SK-N-DZ (cell line): ENCODE data around the gene PLCB4.

Experiments used
- DNase-seq: peaks from one replicate; pipeline ENCODE4 v3.0.0-alpha.2; 2015; ENCODE audit warnings: low spot score

PLCB4 gene

DNA sequence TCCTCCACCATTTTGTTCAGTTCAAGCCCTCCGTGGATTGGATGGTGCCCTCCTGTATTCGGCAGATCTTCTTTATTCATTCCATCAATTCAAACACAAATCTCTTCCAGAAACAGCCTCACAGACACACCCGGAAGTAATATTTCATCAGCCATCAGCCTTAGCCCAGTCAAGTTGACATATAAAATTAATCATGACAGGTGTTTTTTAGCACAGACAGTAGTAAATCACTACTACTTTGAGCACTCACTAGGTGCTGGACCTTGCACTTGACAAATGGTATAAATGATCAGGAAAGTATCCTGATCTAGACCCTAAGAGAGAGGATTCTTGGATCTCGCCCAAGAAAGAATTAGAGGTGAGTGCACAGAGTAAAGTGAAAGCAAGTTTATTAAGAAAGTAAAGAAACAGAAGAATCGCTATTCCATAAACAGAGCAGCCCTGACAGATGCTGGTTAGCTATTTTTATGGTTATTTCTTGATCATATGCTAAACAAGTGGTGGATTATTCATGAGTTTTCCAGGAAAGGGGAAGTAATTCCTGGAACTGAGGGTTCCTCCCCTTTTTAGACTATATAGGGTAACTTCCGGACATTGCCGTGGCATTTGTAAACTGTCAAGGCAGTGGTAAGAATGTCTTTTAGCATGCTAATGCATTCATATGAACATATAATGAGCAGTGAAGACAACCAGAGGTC is 250.9 kb downstream of the PLCB4 start:
- DNase-seq = no peak

DNA sequence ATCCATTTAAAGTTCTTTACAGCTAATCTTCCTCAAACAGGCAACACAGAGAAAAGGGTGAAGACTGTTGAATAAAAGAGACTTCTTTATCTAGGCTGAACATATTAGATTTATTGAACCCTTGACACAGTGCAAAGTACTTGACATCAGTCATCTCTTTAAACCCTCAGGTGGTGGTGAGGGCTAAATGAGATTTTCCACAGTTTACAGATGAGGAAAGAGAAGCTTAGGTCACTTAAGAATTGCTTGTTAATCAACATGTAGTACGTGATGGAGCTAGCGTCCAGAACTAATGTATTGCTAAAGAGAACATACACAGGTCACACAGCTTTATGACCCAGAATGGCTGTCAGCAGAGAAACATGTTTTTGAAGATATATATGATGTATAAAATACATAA is 252.1 kb downstream of the PLCB4 start:
- no peak for DNase-seq

DNA sequence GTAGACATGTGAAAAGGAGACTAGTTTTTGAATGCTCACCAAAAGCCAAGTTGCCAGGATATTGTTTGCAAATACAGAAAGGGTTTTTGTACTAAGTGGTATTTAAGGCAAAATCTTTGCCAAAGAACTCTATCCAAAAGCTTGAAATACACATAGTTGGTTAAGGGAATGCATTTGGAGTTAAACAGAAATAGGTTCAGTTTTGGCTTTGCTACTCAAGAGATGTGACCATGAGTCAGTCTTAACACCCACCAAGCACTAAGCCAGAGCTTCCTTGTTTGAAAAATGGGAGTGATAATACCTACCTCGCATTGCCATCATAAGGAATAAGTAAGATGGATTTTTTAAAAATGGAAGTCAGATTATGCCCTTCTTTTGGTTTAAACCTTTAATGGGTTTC is 253.8 kb downstream of the PLCB4 start:
- no peak for DNase-seq

DNA sequence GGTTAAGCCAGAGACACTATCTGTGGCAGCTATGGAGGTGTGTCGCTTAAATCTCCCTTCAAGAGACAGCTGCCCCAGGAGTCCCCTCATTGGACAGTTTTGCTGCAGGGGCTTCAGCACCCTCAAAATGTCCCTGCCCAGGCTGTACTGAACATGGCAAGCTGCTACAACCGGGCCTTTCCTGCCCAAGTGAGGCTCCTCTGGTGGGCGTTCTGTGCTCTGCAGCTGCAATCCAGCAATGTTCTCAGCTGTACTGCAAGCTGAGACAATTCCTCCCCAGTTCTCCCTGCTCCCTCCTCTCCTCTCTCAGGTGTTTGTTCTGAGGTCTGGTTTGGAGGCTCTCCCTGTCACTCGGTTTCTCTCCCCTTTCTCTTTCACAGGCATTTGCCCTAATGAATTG is 254.7 kb downstream of the PLCB4 start:
- DNase-seq = no peak

DNA sequence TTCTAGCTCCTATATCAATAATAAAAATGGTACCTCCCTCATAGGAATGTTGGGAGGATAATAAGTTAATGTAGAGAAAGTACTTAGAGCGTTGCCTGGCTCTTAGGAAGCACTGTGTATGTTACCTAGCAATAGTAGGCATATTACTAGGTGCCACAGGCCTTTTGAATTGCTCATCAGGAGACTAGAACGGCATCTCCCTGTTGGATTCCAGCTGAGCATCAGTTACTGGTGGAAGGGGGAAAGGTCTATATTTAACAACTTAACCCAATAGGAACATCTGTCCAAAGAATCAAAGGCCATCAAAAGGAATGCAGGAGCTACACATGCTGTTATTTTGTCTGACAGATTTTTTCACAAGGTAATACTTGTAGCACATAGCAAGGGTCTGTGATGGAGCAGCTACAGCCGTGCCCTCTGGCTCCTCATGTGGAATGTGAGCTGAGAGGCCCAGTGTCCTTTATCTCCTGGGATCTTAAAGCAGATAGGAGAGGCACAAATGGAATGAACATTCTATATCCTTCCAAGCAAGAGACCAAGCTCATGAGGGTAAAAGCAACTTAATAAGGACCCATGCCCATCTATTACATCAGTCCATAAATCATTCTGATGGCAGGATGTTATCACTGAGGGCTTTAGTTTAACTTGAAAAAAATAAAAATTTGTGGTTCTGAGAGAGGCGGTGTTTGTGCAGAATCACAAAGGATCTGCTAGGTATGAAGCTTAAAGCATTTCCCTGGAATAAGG is 260.6 kb downstream of the PLCB4 start:
- DNase-seq = peak; percentile 31

DNA sequence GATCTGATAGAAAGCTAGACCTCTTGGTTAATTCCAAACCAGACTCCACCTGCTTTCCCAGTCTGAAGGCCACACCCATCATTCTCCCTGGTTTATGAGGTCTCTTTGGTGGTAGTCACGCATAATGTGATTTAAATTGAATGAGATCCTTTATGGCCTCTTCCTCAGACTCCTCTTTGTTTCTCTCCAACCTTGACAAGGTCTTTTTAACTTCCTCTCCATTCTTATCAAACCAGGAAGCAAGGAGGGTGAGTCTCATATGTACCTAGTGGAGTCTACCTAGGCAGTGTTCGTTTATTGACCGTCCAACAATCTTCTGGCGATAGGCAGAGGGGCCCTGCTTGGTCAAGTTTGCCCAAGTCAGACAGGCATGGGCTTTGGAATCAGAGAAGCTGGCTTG is 261.3 kb downstream of the PLCB4 start:
- no peak for DNase-seq

DNA sequence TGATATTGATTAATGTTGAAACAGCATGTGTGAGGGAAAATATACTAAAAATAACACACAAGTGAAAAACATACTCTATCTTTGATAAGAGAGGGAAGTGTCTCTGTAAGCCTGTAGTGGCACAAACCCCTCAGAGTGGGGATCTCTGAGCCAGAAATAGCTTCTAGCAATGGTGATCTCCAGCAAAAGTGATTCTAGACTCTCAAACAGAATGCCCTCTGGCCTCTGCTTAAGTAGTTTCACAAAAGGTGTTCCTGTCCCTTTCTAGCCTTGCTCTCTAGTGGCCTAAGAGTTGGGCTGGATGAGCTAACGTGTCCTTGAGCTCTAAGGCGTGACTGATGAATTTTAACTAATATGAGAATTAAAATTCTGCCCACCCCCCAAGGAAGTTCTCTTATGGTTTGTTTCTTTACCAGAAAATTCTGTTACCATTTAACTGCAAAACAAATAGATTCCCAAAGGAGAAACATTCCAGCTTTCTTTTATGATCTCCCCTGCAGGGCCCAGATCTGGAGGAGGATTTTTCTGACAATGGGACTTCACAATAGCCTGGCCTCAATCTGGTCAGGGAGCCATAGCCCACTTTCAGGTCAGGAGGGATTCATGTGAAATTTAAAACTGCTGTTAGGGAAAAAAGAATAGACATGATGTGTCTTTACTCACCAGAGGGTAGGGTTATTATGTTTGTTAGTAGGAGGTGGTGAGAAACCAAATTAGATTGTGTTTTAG is 263.0 kb downstream of the PLCB4 start:
- no peak for DNase-seq

DNA sequence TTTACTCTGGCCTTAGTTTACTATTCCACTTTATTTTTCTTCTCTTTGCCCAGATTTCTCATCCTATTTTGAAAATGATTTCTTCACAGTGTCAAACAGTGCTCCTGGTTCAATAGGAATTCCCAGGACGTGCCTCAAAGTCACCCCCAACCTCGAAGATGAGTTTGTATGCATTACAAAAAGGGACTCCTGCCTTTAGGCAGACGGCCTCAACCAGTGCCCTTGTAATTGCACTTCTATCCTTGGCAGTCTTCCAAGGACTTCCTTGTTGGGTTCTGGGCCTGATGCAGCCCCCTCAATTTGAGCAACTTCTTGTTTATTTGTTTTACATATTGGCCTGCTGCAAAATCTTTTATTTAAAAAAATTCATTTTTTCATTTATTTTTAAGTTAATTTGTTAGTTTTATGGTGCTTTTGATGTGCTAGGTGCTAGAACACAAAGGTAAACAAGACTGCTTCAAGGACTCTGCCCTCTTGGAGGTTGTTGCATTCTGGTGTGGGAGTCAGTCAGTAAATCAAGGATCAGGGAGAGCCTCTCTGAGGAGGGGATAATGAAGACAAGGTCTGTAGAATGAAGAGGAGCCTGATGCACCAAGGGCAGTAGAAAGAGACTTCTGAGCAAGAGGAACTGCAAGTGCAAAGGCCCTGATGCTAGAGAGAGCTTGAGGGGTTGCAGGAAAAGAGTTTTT is 264.0 kb downstream of the PLCB4 start:
- DNase-seq = no peak

DNA sequence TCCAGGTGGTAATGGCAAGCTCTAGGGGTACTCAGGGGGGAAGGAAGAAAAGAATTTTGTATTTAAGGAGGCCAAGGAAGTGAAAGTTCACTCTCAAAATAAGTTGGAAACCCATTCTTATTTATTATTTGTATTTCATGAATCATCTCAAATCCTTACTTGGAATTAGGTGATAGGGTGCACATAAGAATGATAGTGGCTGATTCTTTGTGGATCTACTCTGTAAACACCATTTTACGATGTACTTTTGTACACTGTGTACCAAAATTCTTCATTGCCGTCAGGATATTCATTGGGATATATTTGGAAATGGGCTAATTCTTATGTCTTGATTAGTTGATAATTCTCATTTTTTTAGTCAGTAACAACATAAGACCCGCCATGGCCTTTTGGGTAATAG is 266.0 kb downstream of the PLCB4 start:
- no peak for DNase-seq

DNA sequence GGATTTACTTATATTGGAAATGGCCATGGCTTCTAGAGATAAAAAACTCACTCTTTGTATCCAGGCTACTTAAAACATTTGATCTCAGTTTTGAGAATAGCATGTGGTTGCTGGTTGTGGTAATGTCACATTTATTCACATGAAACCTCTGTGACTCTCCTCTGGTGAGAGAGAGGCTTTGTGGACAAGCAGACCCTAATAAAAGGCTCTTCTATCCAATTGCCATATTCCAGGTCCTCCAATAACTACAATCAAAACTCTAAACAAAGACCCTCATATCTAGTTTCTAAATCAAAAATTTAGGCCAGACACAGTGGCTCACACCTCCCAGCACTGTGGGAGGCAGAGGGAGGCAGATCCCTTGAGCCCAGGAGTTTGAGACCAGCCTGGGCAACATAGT is 269.2 kb downstream of the PLCB4 start:
- no peak for DNase-seq

DNA sequence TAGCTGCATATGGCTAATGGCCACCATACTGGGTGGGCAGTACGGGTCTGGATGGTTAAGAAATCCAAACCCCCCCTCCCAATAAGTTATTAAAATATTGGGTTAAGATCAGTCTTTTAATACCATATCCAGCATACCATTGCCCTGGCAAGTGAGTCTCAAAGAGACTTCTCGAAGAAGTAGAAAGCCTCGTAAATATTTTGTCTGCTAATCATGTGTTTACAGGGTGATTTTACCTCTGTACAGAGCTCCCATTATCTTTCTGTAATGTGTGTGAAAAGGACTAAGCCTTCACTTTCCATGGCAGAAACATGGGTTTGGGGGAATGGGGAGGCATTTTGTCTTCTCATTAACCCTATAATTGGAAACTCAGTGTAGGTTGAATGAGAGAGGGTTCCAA is 270.8 kb downstream of the PLCB4 start:
- no peak for DNase-seq

DNA sequence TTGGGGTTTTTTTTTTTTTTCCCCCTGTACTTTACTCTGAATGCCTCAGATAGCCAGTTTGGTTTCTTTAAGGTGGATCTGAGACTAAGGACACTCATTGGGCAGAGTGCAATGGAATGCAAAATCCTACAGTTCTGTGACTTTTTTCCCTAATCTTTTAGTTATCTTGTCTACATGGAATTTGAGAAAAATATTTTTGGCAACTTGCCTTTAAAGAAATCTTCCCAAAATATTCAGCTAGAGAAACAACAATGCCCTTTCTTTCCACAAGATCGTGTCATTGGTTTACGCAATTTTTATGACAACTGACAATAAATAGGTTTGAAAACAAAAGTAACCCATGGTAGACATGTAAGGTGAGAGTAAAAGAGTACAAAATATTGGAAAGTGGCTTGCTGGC is 273.8 kb downstream of the PLCB4 start:
- DNase-seq = no peak

DNA sequence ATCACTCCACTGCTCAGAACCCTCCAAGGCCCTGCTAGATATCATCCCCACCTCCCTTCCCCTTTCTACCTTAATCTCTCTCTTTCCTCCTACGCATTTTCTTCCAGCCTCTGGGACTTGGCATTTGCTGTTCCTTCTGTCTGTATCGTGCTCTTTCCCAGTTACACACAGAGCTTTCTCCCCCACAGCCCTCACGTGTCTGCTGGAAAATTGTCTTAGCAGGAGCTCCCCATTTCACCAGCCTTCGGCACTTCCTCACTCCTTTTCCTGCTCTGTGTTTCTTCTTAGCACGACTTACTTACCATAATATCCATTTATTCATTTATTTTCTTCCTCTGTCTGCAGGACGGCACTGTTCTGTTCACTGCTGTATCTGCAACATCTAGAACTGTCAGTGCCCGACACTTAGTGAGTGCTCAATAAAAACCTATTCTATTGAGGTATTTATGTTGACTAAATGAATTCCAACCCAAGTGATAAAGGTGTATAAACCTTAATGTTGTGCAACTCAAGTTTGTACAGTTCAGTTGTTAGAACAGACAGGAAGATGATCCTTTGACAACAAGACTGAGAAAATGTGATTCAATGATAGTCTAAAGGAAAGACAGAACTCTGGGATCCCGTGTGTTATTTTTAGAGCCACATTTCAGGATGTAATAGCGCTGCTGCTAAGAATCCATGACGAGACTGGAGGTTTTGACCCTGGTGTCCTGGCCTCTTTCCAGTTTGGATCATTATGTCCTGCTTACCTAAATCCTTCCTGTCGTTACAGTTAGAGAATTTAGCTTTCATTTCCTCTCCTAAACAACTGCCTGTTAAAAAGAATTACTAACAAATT is 275.4 kb downstream of the PLCB4 start:
- no peak for DNase-seq

DNA sequence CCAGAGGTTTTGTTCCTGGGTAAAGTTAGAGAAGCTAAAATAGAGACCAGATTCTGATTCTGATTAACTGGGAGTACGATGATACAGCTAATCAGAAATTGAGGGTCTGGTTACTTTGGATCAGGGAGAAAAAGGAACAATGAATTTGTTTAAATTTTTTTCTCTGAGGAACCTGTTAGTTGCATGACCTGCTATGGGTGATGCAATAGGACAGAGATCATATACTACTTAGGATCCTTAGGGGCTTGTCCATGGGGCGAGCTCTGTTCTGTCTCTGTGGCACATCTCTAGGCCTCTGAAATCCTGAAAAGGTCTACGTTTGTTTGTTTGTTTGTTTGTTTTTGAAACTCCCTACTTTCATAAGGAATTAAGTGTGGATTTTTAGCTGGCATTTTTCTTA is 279.4 kb downstream of the PLCB4 start:
- no peak for DNase-seq

DNA sequence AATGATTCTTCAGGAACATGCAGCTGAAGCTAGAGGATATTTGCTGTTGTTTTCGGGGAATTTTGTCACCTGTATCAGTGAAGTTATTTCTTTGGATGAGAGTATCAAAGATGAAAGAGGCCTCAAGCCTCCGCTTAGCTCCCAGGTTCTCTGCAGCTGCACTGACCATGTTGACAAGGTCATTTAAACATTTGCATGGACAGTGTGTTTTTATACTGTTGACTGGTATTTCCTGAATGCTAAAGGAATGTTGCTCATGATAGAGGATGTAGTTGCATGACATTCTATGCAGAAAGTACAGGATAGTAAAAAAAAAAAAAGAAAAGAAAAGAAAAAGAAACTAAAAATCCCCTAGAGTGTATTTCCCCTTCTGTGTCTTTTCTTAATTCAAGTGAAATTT is 279.9 kb downstream of the PLCB4 start:
- DNase-seq = no peak

DNA sequence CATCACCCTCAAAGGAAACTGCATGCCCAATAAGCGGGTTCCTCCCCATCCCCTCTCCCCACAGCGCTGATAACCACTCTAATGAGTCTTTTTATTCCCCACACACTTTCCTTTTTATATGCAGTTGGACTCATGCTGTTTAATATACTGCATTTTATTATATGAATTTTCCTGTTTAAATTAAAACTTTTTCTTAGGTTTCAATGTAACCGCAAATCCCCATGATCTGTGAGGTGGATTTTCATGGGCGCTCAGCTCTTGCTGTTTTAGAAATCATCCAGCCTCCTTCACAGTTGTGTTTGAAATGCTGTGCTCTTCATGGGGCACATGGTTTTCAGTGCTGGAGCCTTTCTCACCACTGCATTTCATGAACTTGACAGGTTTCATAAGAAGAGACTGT is 280.4 kb downstream of the PLCB4 start:
- no peak for DNase-seq

DNA sequence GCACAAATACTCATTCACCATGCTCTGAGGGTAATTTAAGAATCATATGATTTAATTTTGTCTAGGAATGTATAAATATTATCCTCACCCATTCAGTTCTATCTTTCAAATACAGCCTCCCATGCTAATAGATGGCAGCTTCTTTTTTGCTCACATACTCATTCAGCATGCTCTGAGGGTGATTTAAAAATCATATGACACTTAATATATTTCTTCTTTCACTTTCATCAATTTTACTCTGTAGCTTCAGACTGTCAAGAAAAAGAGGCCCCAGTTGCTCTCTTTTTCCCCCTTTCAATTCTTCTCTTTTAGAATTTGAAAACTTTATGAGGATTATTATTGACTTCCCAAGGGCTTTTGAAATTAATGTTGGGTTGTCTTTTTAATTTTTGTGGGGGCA is 283.9 kb downstream of the PLCB4 start:
- DNase-seq = no peak

DNA sequence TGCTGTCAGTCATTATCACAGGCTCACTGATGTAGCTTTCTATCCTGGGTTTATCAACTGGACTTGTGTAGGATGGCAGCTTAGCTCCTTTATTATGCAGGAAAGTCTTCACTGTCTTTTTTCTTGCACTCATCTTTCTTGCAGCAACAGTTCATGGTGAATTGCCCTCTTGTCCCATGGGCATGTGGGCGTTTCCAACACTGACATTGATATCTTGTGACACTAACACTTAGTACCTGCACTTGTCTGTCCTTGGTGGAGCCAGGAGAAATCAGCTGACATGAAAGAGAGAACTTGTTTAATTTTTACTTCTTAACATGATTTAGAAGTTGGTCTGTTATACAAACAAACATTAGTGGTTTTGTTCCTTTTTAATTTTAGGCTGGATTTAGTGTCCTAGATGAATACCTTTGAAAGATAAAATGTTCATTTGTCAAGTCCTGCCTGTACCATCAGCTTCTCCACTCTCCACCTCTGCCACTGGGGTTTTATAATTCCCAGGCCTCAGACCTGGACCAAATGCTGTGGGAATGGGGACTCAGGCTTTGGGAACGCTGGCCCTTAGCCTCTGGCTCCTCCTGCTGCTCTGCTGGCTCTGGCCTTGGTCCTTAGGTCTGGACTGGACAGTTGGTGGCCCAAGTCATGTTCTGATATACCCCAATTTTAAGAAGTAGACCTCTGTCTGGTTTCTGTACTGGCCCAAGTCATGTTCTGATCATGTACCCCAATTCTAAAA is 284.5 kb downstream of the PLCB4 start:
- no peak for DNase-seq

DNA sequence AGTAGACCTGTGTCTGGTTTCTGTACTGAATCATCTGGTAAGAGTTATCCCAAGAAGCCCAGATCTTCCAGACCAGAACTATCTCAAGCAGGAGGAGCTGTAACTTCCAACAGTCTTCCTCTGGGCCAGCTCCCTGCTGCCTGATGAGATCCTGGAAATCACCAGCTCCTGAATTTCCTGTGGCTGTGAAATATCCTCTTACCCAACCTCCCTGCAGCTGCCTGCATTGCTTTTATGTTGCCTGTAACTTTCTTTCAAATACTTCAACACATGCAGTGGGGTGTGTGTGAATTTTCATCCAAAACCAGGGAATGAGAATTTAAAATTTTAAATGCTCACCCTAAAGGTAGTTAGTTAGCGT is 285.0 kb downstream of the PLCB4 start:
- no peak for DNase-seq

DNA sequence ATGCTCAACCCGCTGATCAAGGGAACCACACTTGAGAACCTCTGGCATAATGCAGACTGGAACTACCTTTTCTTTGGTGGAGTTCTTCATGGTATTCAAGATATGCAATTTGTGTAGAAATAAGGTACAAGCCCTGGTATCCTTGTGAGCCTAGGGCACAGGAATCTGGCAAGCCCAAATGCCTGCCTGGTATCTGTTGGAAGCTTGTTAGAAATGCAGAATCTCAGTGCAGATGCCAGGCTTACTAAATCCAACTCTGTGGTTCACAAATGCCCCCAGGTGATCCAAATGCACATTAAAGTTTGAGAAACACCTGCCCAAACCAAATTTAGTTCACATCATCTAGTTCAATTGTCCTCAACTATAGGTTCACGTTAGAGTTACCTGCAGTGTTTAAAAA is 285.7 kb downstream of the PLCB4 start:
- no peak for DNase-seq

DNA sequence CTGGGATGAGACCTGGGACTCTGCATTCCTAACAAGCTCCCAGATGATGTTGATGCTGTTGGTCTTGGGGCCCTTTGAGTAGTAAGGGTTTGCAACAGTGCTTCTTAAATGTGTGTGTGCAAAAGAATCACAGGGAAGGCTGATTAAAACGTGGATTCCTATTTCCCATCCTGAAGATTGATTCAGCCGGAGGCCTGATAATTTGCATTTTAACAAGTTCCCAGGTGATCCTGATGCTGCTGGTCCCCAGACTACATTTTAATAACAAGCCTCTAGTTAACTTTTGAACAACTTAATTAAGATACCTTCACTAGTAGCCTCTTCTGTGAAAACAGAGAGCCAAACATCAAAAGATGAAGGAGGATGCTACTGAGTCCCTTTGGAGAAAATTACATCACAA is 289.1 kb downstream of the PLCB4 start:
- DNase-seq = no peak
